ENCODE results near the gene NEDD8. TPM values are rescaled to one million over a fixed set of nuclear protein-coding genes. Genes with fewer than 3 reads are reported as not detected.

NEDD8 gene
- total RNA-seq, 1 experiment from 2014 or later: 178 TPM

- intact Hi-C loops (cut with micrococcal nuclease): loop anchor here (5.0 to 10.0 kb wide), 2 partner anchors 99 to 223 kb away; partner anchors contain the start of genes DCAF11 and NRL
- peaks cover 20 to 27% of the 10 kb centered on the region in 2 experiments for H3K4me1 ChIP-seq (ENCODE audit: control insufficient read depth in 1 of 2, insufficient read depth in 2 of 2, low read length in 2 of 2)
- ChIA-PET POLR2A (no interaction called here), RAD21 (ENCODE audit: low non-redundant PET in 1 of 2, low total read pairs in 2 of 2, uncharacterized antibody in 2 of 2, unreplicated experiment in 2 of 2) (no interaction called here), CTCF (no interaction called here)
- H2AFZ ChIP-seq (ENCODE audit: low read depth, low read length, poor library complexity, severe bottlenecking): no peak overlapping the region
- no peaks in the 10 kb centered on the region for H4K20me1 ChIP-seq (ENCODE audit: insufficient read depth)
- no peaks in the 10 kb centered on the region for H3K9me2 ChIP-seq (ENCODE audit: insufficient read depth)
- H3K9ac ChIP-seq (ENCODE audit: low read length): no peak overlapping the region
- DNase-seq (ENCODE audit: low read depth, low spot score): no peak
- no TSS peak for BruUV-seq (replicated peaks)
- no peak for ATAC-seq
- no peak overlapping the region for H3K4me2 ChIP-seq (ENCODE audit: low read length)
- H3K9me3 ChIP-seq (ENCODE audit: control insufficient read depth in 1 of 2, insufficient read depth in 1 of 2, low read depth in 1 of 2, low read length in 2 of 2): no peaks in the 10 kb centered on the region
- peaks cover 11 to 20% of the 10 kb centered on the region in 2 experiments; a peak in 3 of 4 replicates for H3K36me3 ChIP-seq (ENCODE audit: control insufficient read depth in 1 of 2, insufficient read depth in 2 of 2, low read length in 2 of 2)
- peaks cover 11% of the 10 kb centered on the region; the same call in 1 of the 2 replicates for H3K79me2 ChIP-seq (ENCODE audit: insufficient read depth, low read length)
- H3K4me3 ChIP-seq (replicated peaks in 1 of 2; ENCODE audit: low read depth in 1 of 2, low read length in 2 of 2): no peak overlapping the region
- no peaks in the 10 kb centered on the region for H3K27me3 ChIP-seq (ENCODE audit: insufficient read depth, low read length)
- TF ChIP-seq FOSL1 (IDR thresholded peaks at IDR 0.05; ENCODE audit: low read depth): no peak
- no peak for TF ChIP-seq EZH2phosphoT487 (IDR thresholded peaks at IDR 0.05; ENCODE audit: borderline replicate concordance)
- TF ChIP-seq EZH2 (IDR thresholded peaks at IDR 0.05): no peak
- TF ChIP-seq MAX (IDR thresholded peaks at IDR 0.05): no peak
- no peak overlapping the region for H3K27ac ChIP-seq (ENCODE audit: low read depth, low read length)
Measured at GRCh38 chr14:24211311-24211710, 20.9 kb downstream of the NEDD8 start.

GRCh38 chr14:24207625-24208024, 24.5 kb downstream of the NEDD8 start:
- H3K4me1 ChIP-seq (ENCODE audit: control insufficient read depth in 1 of 2, insufficient read depth in 2 of 2, low read length in 2 of 2): peaks cover 0 to 4% of the 10 kb centered on the region in 2 experiments; a peak in 1 of 4 replicates
- no peak overlapping the region for H3K27ac ChIP-seq (ENCODE audit: low read depth, low read length)
- peaks cover 3 to 5% of the 10 kb centered on the region in 2 experiments; a peak in 1 of 4 replicates for H3K9me3 ChIP-seq (ENCODE audit: control insufficient read depth in 1 of 2, insufficient read depth in 1 of 2, low read depth in 1 of 2, low read length in 2 of 2)
- peaks cover 20 to 34% of the 10 kb centered on the region in 2 experiments for H3K36me3 ChIP-seq (ENCODE audit: control insufficient read depth in 1 of 2, insufficient read depth in 2 of 2, low read length in 2 of 2)
- H3K27me3 ChIP-seq (ENCODE audit: insufficient read depth, low read length): no peaks in the 10 kb centered on the region
- TF ChIP-seq ZNF274 (IDR thresholded peaks at IDR 0.05; ENCODE audit: low read depth, low read length) (no peak), RAD21 (IDR thresholded peaks at IDR 0.05; ENCODE audit: low read depth) (no peak), REST (IDR thresholded peaks at IDR 0.05; ENCODE audit: low read depth) (no peak), POLR2AphosphoS5 (IDR thresholded peaks at IDR 0.05; ENCODE audit: low read depth, low read length) (no peak), MAX (IDR thresholded peaks at IDR 0.05) (no peak), ELF1 (IDR thresholded peaks at IDR 0.05; ENCODE audit: borderline replicate concordance, low read depth) (no peak), ZFX (IDR thresholded peaks at IDR 0.05) (no peak), ZBTB33 (IDR thresholded peaks at IDR 0.05; ENCODE audit: extremely low read depth, insufficient replicate concordance, low read length) (no peak)
- no peak overlapping the region for H3K4me2 ChIP-seq (ENCODE audit: low read length)
- no peak overlapping the region for H3K4me3 ChIP-seq (replicated peaks in 1 of 2; ENCODE audit: low read depth in 1 of 2, low read length in 2 of 2)
- CTCF ChIA-PET: no interaction called here
- ATAC-seq (no peak), DNase-seq (ENCODE audit: low read depth, low spot score) (no peak)
- peaks cover 11% of the 10 kb centered on the region; the same call in 1 of the 2 replicates for H3K79me2 ChIP-seq (ENCODE audit: insufficient read depth, low read length)
- no peak overlapping the region for H3K9ac ChIP-seq (ENCODE audit: low read length)
- intact Hi-C loops (cut with micrococcal nuclease): no loop called here
- no peak overlapping the region for H2AFZ ChIP-seq (ENCODE audit: low read depth, low read length, poor library complexity, severe bottlenecking)
- POLR2A ChIA-PET: interaction anchor here (1.9 kb wide), 1 partner anchor 12 kb away, joined by 4 read pairs; the partner anchor contains the start of gene TM9SF1
- no peaks in the 10 kb centered on the region for H4K20me1 ChIP-seq (ENCODE audit: insufficient read depth)
- BruUV-seq (replicated peaks): no TSS peak
- H3K9me2 ChIP-seq (ENCODE audit: insufficient read depth): no peaks in the 10 kb centered on the region
- RAD21 ChIA-PET (ENCODE audit: low non-redundant PET in 1 of 2, low total read pairs in 2 of 2, uncharacterized antibody in 2 of 2, unreplicated experiment in 2 of 2): no interaction called here

Measured in HCT116 (cell line).